Dermis microvascular lymphatic vessel endothelial cell (primary cell): Measurements from ENCODE around the gene JPH3. TPM values are rescaled to one million over a fixed set of nuclear protein-coding genes. Genes with fewer than 3 reads are reported as not detected.

Source experiments
- DNase-seq, 2 donors: peaks; one replicate each; pipeline versions ENCODE4 v3.0.0 to v3.0.0-alpha.2; 2010; ENCODE audit warnings: low read depth in 2 of 2
- total RNA-seq: library from RNA; depleted of rRNA; stranded (reverse); fragments of >200 nt; gene quantifications from 2 replicates; pipeline ENCODE4 v1.2.1, GENCODE V29; 2014

JPH3 gene
- total RNA-seq, 1 donor from 2014 or later = 0.64 TPM

- no peak for DNase-seq
Observed at GRCh38 chr16:87694441-87695125, 92.3 kb downstream of the JPH3 start.

GRCh38 chr16:87695534-87695933 lies 93.2 kb downstream of the JPH3 start:
- no peak for DNase-seq

- DNase-seq = no peak
Observed at GRCh38 chr16:87696726-87697125, 94.4 kb downstream of the JPH3 start.

- no peak for DNase-seq
Observed at GRCh38 chr16:87697256-87697655, 94.9 kb downstream of the JPH3 start.

GRCh38 chr16:87697792-87698191 lies 95.5 kb downstream of the JPH3 start:
- DNase-seq = no peak

- DNase-seq = no peak
Observed at GRCh38 chr16:87698241-87698640, 95.9 kb downstream of the JPH3 start.

- no peak for DNase-seq
Observed at GRCh38 chr16:87698676-87699199, 96.4 kb downstream of the JPH3 start.

GRCh38 chr16:87700406-87701077 lies 98.2 kb downstream of the JPH3 start:
- DNase-seq = no peak

- DNase-seq = no peak
Observed at GRCh38 chr16:87701078-87701460, 98.8 kb downstream of the JPH3 start.

- DNase-seq = no peak
Observed at GRCh38 chr16:87701505-87701921, 99.2 kb downstream of the JPH3 start.

- peak; percentile 5 to 86 for DNase-seq
Observed at GRCh38 chr16:87702325-87702811, 100.1 kb downstream of the JPH3 start.

GRCh38 chr16:87703071-87703470 lies 100.8 kb downstream of the JPH3 start:
- peak in 1 of 2 donors; percentile 20 for DNase-seq

GRCh38 chr16:87703835-87704375 lies 101.6 kb downstream of the JPH3 start:
- no peak for DNase-seq

GRCh38 chr16:87704754-87705353 lies 102.5 kb downstream of the JPH3 start:
- DNase-seq = no peak

- no peak for DNase-seq
Observed at GRCh38 chr16:87705771-87706277, 103.5 kb downstream of the JPH3 start.

- no peak for DNase-seq
Observed at GRCh38 chr16:87706278-87707000, 104.1 kb downstream of the JPH3 start.

GRCh38 chr16:87707097-87707496 lies 104.8 kb downstream of the JPH3 start:
- no peak for DNase-seq

GRCh38 chr16:87707714-87708580 lies 105.6 kb downstream of the JPH3 start:
- no peak for DNase-seq

GRCh38 chr16:87708881-87709638 lies 106.8 kb downstream of the JPH3 start:
- DNase-seq = no peak
